Measurements from ENCODE around the gene MRPS18A. TPM values are rescaled to one million over a fixed set of nuclear protein-coding genes. Genes with fewer than 3 reads are reported as not detected.

Gene MRPS18A
- total and polyA plus RNA-seq, 9 of the 15 experiments (the other 6 are each of a cell fraction or from before 2014, with no cell fraction given) = 87.5 to 243 (median 125) TPM

- TF ChIP-seq ZNF511 (CRISPR knock-in tag; IDR thresholded peaks at IDR 0.05) (no peak), NONO (IDR thresholded peaks at IDR 0.05; ENCODE audit: low read depth in 2 of 2, low read length in 1 of 2) (no peak), ZNF583 (CRISPR knock-in tag; IDR thresholded peaks at IDR 0.05) (peak; percentile 91), ZKSCAN8 (CRISPR knock-in tag; IDR thresholded peaks at IDR 0.05) (peak; percentile 85), HDAC1 (IDR thresholded peaks at IDR 0.05) (peak in 1 of 2 experiments; percentile 92; a peak in 2 of 4 replicates), ESRRA (IDR thresholded peaks at IDR 0.05; ENCODE audit: borderline replicate concordance, low read depth) (peak; percentile 99), MCM7 (IDR thresholded peaks at IDR 0.05) (no peak), ZBTB7A (IDR thresholded peaks at IDR 0.05; ENCODE audit: borderline replicate concordance, control insufficient read depth, low read depth, low read length) (no peak), HMGXB4 (CRISPR knock-in tag; IDR thresholded peaks at IDR 0.05) (no peak), SLC30A9 (CRISPR knock-in tag; IDR thresholded peaks at IDR 0.05) (no peak), TSC22D4 (tag; IDR thresholded peaks at IDR 0.05) (no peak), RUNX1 (IDR thresholded peaks at IDR 0.05; ENCODE audit: low read depth) (peak; percentile 83; the same call in 1 of the 2 replicates)
- TF ChIP-seq, protein P1, sequence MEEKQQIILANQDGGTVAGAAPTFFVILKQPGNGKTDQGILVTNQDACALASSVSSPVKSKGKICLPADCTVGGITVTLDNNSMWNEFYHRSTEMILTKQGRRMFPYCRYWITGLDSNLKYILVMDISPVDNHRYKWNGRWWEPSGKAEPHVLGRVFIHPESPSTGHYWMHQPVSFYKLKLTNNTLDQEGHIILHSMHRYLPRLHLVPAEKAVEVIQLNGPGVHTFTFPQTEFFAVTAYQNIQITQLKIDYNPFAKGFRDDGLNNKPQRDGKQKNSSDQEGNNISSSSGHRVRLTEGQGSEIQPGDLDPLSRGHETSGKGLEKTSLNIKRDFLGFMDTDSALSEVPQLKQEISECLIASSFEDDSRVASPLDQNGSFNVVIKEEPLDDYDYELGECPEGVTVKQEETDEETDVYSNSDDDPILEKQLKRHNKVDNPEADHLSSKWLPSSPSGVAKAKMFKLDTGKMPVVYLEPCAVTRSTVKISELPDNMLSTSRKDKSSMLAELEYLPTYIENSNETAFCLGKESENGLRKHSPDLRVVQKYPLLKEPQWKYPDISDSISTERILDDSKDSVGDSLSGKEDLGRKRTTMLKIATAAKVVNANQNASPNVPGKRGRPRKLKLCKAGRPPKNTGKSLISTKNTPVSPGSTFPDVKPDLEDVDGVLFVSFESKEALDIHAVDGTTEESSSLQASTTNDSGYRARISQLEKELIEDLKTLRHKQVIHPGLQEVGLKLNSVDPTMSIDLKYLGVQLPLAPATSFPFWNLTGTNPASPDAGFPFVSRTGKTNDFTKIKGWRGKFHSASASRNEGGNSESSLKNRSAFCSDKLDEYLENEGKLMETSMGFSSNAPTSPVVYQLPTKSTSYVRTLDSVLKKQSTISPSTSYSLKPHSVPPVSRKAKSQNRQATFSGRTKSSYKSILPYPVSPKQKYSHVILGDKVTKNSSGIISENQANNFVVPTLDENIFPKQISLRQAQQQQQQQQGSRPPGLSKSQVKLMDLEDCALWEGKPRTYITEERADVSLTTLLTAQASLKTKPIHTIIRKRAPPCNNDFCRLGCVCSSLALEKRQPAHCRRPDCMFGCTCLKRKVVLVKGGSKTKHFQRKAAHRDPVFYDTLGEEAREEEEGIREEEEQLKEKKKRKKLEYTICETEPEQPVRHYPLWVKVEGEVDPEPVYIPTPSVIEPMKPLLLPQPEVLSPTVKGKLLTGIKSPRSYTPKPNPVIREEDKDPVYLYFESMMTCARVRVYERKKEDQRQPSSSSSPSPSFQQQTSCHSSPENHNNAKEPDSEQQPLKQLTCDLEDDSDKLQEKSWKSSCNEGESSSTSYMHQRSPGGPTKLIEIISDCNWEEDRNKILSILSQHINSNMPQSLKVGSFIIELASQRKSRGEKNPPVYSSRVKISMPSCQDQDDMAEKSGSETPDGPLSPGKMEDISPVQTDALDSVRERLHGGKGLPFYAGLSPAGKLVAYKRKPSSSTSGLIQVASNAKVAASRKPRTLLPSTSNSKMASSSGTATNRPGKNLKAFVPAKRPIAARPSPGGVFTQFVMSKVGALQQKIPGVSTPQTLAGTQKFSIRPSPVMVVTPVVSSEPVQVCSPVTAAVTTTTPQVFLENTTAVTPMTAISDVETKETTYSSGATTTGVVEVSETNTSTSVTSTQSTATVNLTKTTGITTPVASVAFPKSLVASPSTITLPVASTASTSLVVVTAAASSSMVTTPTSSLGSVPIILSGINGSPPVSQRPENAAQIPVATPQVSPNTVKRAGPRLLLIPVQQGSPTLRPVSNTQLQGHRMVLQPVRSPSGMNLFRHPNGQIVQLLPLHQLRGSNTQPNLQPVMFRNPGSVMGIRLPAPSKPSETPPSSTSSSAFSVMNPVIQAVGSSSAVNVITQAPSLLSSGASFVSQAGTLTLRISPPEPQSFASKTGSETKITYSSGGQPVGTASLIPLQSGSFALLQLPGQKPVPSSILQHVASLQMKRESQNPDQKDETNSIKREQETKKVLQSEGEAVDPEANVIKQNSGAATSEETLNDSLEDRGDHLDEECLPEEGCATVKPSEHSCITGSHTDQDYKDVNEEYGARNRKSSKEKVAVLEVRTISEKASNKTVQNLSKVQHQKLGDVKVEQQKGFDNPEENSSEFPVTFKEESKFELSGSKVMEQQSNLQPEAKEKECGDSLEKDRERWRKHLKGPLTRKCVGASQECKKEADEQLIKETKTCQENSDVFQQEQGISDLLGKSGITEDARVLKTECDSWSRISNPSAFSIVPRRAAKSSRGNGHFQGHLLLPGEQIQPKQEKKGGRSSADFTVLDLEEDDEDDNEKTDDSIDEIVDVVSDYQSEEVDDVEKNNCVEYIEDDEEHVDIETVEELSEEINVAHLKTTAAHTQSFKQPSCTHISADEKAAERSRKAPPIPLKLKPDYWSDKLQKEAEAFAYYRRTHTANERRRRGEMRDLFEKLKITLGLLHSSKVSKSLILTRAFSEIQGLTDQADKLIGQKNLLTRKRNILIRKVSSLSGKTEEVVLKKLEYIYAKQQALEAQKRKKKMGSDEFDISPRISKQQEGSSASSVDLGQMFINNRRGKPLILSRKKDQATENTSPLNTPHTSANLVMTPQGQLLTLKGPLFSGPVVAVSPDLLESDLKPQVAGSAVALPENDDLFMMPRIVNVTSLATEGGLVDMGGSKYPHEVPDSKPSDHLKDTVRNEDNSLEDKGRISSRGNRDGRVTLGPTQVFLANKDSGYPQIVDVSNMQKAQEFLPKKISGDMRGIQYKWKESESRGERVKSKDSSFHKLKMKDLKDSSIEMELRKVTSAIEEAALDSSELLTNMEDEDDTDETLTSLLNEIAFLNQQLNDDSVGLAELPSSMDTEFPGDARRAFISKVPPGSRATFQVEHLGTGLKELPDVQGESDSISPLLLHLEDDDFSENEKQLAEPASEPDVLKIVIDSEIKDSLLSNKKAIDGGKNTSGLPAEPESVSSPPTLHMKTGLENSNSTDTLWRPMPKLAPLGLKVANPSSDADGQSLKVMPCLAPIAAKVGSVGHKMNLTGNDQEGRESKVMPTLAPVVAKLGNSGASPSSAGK (IDR thresholded peaks at IDR 0.05) = no peak
Observed at GRCh38 chr6:43630980-43631619, 56.5 kb downstream of the MRPS18A start (continued).
